H1 (cell line): Measurements from ENCODE around the gene LNX2. TPM values are rescaled to one million over a fixed set of nuclear protein-coding genes. Genes with fewer than 3 reads are reported as not detected.

Source experiments
- CTCF ChIA-PET: fragments of 300-600 bp; sonication (Branson Sonifier 250); formaldehyde crosslinking; loops from one replicate; lab custom pipeline; 2021; ENCODE audit not compliant: partially characterized antibody; lab: Charles Lee
- POLR2A ChIA-PET: fragments of 300-600 bp; sonication (Branson Sonifier 250); formaldehyde crosslinking; loops from one replicate; lab custom pipeline; 2021; ENCODE audit warnings: inconsistent platforms; ENCODE audit not compliant: partially characterized antibody; lab: Charles Lee
- DNase-seq, 2 experiments: peaks; one replicate each; pipeline versions ENCODE4 v3.0.0 to v3.0.0-alpha.2; 2010 to 2022; ENCODE audit warnings: low spot score in 2 of 2, low read depth in 1 of 2, mixed read lengths in 1 of 2
- FAIRE-seq: peaks from 2 replicates; lab custom pipeline; 2011; peaks lifted over from hg19 to GRCh38; lab: Jason Lieb, UNC
- H2AFZ ChIP-seq: 2 replicates; pipeline ENCODE4 v1.8.1; 2012; ENCODE audit warnings: low read length, inconsistent platforms
- H2AK5ac ChIP-seq: 2 replicates; pipeline ENCODE4 v1.6.1; 2013; ENCODE audit warnings: low read depth, low read length
- H2BK120ac ChIP-seq: replicated peaks from 2 replicates; pipeline ENCODE3; 2013; ENCODE audit warnings: low read depth, low read length, inconsistent platforms
- H2BK12ac ChIP-seq: 2 replicates; pipeline ENCODE4 v1.6.1; 2013; ENCODE audit warnings: low read depth, low read length
- H2BK15ac ChIP-seq: 2 replicates; pipeline ENCODE4 v1.6.1; 2013; ENCODE audit warnings: low read length
- H2BK20ac ChIP-seq: 2 replicates; pipeline ENCODE4 v1.6.1; 2013; ENCODE audit warnings: low read length
- H2BK5ac ChIP-seq: 2 replicates; pipeline ENCODE4 v1.6.1; 2013; ENCODE audit warnings: low read depth, low read length
- H3K14ac ChIP-seq: 2 replicates; pipeline ENCODE4 v1.6.1; 2013; ENCODE audit warnings: inconsistent platforms; ENCODE audit not compliant: insufficient read length
- H3K18ac ChIP-seq: 2 replicates; pipeline ENCODE4 v1.6.1; 2013; ENCODE audit warnings: low read length; ENCODE audit errors: extremely low read depth
- H3K23ac ChIP-seq: 2 replicates; pipeline ENCODE4 v1.6.1; 2013; ENCODE audit warnings: inconsistent platforms; ENCODE audit not compliant: insufficient read length
- H3K23me2 ChIP-seq: 2 replicates; pipeline ENCODE4 v1.6.1; 2013; ENCODE audit warnings: low read depth, low read length
- H3K27ac ChIP-seq: 2 replicates; pipeline ENCODE4 v1.6.1; 2011; ENCODE audit warnings: low read depth, low read length, inconsistent platforms
- H3K27me3 ChIP-seq, 4 experiments: replicated peaks in 1 of 4; 1 replicate in 1 of 4; 2 replicates in 3 of 4; pipeline versions ENCODE4 v1.6.1 to v1.8.1; 2011 to 2013; ENCODE audit warnings: low read length in 3 of 4, mild to moderate bottlenecking in 3 of 4, inconsistent platforms in 2 of 4, mixed read lengths in 2 of 4, moderate library complexity in 1 of 4; ENCODE audit not compliant: control insufficient read depth in 3 of 4, insufficient read depth in 3 of 4; ENCODE audit errors: extremely low read depth in 1 of 4
- H3K36me3 ChIP-seq, 4 experiments: 2 replicates each; pipeline versions ENCODE4 v1.6.1 to v1.8.1; 2011 to 2013; ENCODE audit warnings: mild to moderate bottlenecking in 4 of 4, low read length in 3 of 4, moderate library complexity in 2 of 4, control low read depth in 1 of 4, inconsistent platforms in 1 of 4; ENCODE audit not compliant: insufficient read depth in 4 of 4, control insufficient read depth in 2 of 4
- H3K4ac ChIP-seq: replicated peaks from 2 replicates; pipeline ENCODE3; 2013; ENCODE audit warnings: low read length, low read depth, mixed read lengths, inconsistent platforms; ENCODE audit not compliant: insufficient read length
- H3K4me1 ChIP-seq, 4 experiments: replicated peaks in 1 of 4; 1 replicate in 1 of 4; 2 replicates in 3 of 4; pipeline versions ENCODE4 v1.6.1 to v1.8.1; 2011 to 2013; ENCODE audit warnings: low read length in 3 of 4, inconsistent platforms in 2 of 4, mixed read lengths in 1 of 4; ENCODE audit not compliant: insufficient read depth in 4 of 4, control insufficient read depth in 3 of 4
- H3K4me2 ChIP-seq, 2 experiments: 2 replicates each; pipeline versions ENCODE4 v1.6.1 to v1.8.1; 2011 to 2013; ENCODE audit warnings: low read depth in 2 of 2, low read length in 2 of 2, control low read depth in 1 of 2, inconsistent platforms in 1 of 2, mild to moderate bottlenecking in 1 of 2; ENCODE audit not compliant: insufficient read depth in 1 of 2
- H3K4me3 ChIP-seq, 4 experiments: fragments of 200-600, 300-600 bp in 1 of 4; sonication (generic), shearing (Covaris generic), sonication (Bioruptor Twin) in 1 of 4; 2 replicates each; pipeline versions ENCODE4 v1.5.1 to v1.8.1; 2011 to 2016; ENCODE audit warnings: low read length in 4 of 4, low read depth in 3 of 4, control low read depth in 2 of 4, inconsistent platforms in 2 of 4, mild to moderate bottlenecking in 2 of 4, mixed read lengths in 1 of 4, moderate library complexity in 1 of 4; ENCODE audit not compliant: insufficient read depth in 2 of 4; ENCODE audit errors: extremely low read depth in 1 of 4
- H3K56ac ChIP-seq: replicated peaks from 2 replicates; pipeline ENCODE3; 2013; ENCODE audit warnings: low read depth, mild to moderate bottlenecking, mixed read lengths, low read length, inconsistent platforms; ENCODE audit not compliant: insufficient read length
- H3K79me1 ChIP-seq: 2 replicates; pipeline ENCODE4 v1.6.1; 2013; ENCODE audit warnings: low read depth, low read length, control low read depth
- H3K79me2 ChIP-seq, 2 experiments: 2 replicates each; pipeline versions ENCODE4 v1.6.1 to v1.8.1; 2012 to 2013; ENCODE audit warnings: low read length in 2 of 2, mild to moderate bottlenecking in 2 of 2, inconsistent platforms in 1 of 2; ENCODE audit not compliant: insufficient read depth in 2 of 2, control insufficient read depth in 1 of 2
- H3K9ac ChIP-seq, 4 experiments: replicated peaks in 1 of 4; 1 replicate in 1 of 4; 2 replicates in 3 of 4; pipeline versions ENCODE4 v1.6.1 to v1.8.1; 2011 to 2013; ENCODE audit warnings: low read depth in 3 of 4, low read length in 3 of 4, control low read depth in 2 of 4, mild to moderate bottlenecking in 2 of 4, moderate library complexity in 2 of 4, inconsistent platforms in 1 of 4; ENCODE audit errors: extremely low read depth in 1 of 4
- H3K9me3 ChIP-seq, 2 experiments: 2 replicates each; pipeline versions ENCODE4 v1.6.1 to v1.8.1; 2012 to 2013; ENCODE audit warnings: mild to moderate bottlenecking in 2 of 2, moderate library complexity in 2 of 2, control low read depth in 1 of 2, inconsistent platforms in 1 of 2, low read depth in 1 of 2, low read length in 1 of 2, mixed read lengths in 1 of 2; ENCODE audit not compliant: insufficient read depth in 2 of 2
- H4K20me1 ChIP-seq, 2 experiments: replicated peaks in 1 of 2; 2 replicates each; pipeline versions ENCODE3 to v1.8.1; 2011 to 2013; ENCODE audit warnings: inconsistent platforms in 2 of 2, low read length in 2 of 2, mild to moderate bottlenecking in 1 of 2; ENCODE audit not compliant: insufficient read depth in 2 of 2, control insufficient read depth in 1 of 2
- H4K5ac ChIP-seq: 2 replicates; pipeline ENCODE4 v1.6.1; 2013; ENCODE audit warnings: low read length, low read depth, mixed read lengths, inconsistent platforms; ENCODE audit not compliant: insufficient read length
- H4K8ac ChIP-seq: 2 replicates; pipeline ENCODE4 v1.8.0; 2013; ENCODE audit warnings: mild to moderate bottlenecking, moderate library complexity, low read length, inconsistent platforms; ENCODE audit not compliant: insufficient read depth; ENCODE audit errors: extremely low read depth
- H4K91ac ChIP-seq: replicated peaks from 2 replicates; pipeline ENCODE3; 2013; ENCODE audit warnings: low read length, mixed read lengths, inconsistent platforms; ENCODE audit not compliant: insufficient read length
- ASH2L ChIP-seq: fragments of 200-600, 300-600 bp; sonication (generic); IDR thresholded peaks from one replicate; pipeline ENCODE4 v1.7.1; 2017; ENCODE audit warnings: low read length
- CBX8 ChIP-seq: fragments of 300-800, 300-1000 bp; sonication (generic); IDR thresholded peaks from 2 replicates; pipeline ENCODE4 v1.7.1; 2016; ENCODE audit warnings: low read depth, low read length, borderline replicate concordance
- CHD2 ChIP-seq: IDR thresholded peaks from 2 replicates; pipeline ENCODE4 v1.6.1; 2012; ENCODE audit warnings: low read length, improper control_type of control experiment
- EGR1 ChIP-seq: IDR thresholded peaks from 2 replicates; pipeline ENCODE4 v1.6.1; 2011; ENCODE audit warnings: low read depth, low read length, borderline replicate concordance
- GABPA ChIP-seq: IDR thresholded peaks from 2 replicates; pipeline ENCODE4 v1.6.1; 2011; ENCODE audit warnings: mild to moderate bottlenecking, low read length, moderate library complexity, borderline replicate concordance; ENCODE audit not compliant: insufficient read depth
- JUN ChIP-seq: IDR thresholded peaks from 2 replicates; pipeline ENCODE4 v1.6.1; 2011; ENCODE audit warnings: low read depth, mild to moderate bottlenecking, improper control_type of control experiment, low read length
- RFX5 ChIP-seq: IDR thresholded peaks from 2 replicates; pipeline ENCODE4 v1.6.1; 2011; ENCODE audit warnings: low read depth, low read length, improper control_type of control experiment, borderline replicate concordance
- SIX5 ChIP-seq: IDR thresholded peaks from 2 replicates; pipeline ENCODE4 v1.6.1; 2011; ENCODE audit warnings: mild to moderate bottlenecking, low read depth, low read length
- SRF ChIP-seq: IDR thresholded peaks from 2 replicates; pipeline ENCODE4 v1.6.1; 2011; ENCODE audit warnings: mild to moderate bottlenecking, low read depth, low read length, moderate library complexity
- WGBS, 2 experiments: shearing (Covaris generic) in 1 of 2; methylation state at CpG; one replicate each; pipeline versions ENCODE4 v1.1.6 to v1.1.7; 2013 to 2015; ENCODE audit warnings: low lambda C conversion rate in 2 of 2, mixed read lengths in 2 of 2, inconsistent platforms in 1 of 2, low coverage in 1 of 2, missing lambda C conversion rate in 1 of 2; ENCODE audit not compliant: insufficient replicate concordance in 2 of 2, insufficient coverage in 1 of 2, insufficient read length in 1 of 2; ENCODE audit errors: extremely low coverage in 1 of 2, missing lambda C conversion rate in 1 of 2; 5-methylcytosine and 5-hydroxymethylcytosine counted together
- polyA plus RNA-seq, 7 experiments: library from polyadenylated mRNA; depleted of rRNA in 3 of 7; stranded (reverse) in 5 of 7; unstranded in 2 of 7; fragments of >200 nt in 5 of 7; fragments of 200-250 nt in 2 of 7; gene quantifications; 1 replicate in 5 of 7; 2 replicates in 1 of 7; 4 replicates in 1 of 7; pipeline versions ENCODE4 v1.2.1 to v1.2.3, GENCODE V29; 2011 to 2013; ENCODE audit warnings: missing spikeins in 2 of 7, mixed read lengths in 2 of 7
- total RNA-seq: library from RNA; stranded (reverse); fragmentation: NEBNext Ultra II Directional; extraction: Animal tissue kit (Norgen Biotek cat#: 25700); gene quantifications from 2 replicates; pipeline ENCODE4 v1.2.1, GENCODE V29; 2021
- TF ChIP-seq, protein P1 (sequence below): IDR thresholded peaks from 2 replicates; pipeline ENCODE4 v1.6.1; 2012; ENCODE audit warnings: inconsistent platforms
- TF ChIP-seq, protein P2 (sequence below): IDR thresholded peaks from 2 replicates; pipeline ENCODE4 v1.6.1; 2012; ENCODE audit warnings: inconsistent platforms
- TF ChIP-seq, protein P3 (sequence below): IDR thresholded peaks from 2 replicates; pipeline ENCODE4 v1.6.1; 2012; ENCODE audit warnings: low read length, inconsistent platforms

Gene LNX2
- total and polyA plus RNA-seq, 2 of the 8 experiments (the other 6 are each of a cell fraction or from before 2014, with no cell fraction given), result 6.4 to 13.9 TPM

DNA sequence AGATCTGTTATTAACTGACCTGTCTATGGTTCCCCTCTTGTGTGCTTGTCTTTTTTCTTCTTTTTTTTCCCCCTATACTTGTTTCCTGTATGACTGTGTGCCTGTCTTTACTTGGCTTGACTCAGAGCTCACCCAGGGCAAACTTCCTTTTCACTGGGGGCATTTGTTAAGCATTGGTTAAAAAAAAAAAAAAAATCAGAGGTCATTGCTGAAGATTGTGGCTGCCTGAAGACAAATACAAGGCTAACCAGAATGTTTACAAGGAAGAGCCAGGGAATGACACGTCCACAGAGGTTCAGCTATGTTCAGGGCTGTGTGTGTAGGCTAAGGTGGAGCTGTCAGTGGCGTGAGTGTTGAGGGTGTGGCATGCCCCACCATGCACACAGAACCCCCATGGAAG lies 47.1 kb downstream of the LNX2 start:
- H4K91ac ChIP-seq, result no peak overlapping the region
- DNase-seq, result no peak
- CTCF ChIA-PET, result interaction anchor here (0.6 kb wide), 1 partner anchor 149 kb away, joined by 4 read pairs; no protein-coding TSS in a partner anchor
- H3K23ac ChIP-seq, result no peak overlapping the region
- H3K4ac ChIP-seq, result no peak overlapping the region
- H3K4me2 ChIP-seq, result no peak overlapping the region
- H4K8ac ChIP-seq, result no peak overlapping the region
- H3K79me1 ChIP-seq, result no peaks in the 10 kb centered on the region
- no peak overlapping the region for H3K4me3 ChIP-seq
- H2BK5ac ChIP-seq, result no peak overlapping the region; the same call in 1 of the 2 replicates
- H2BK15ac ChIP-seq, result no peak overlapping the region
- H3K23me2 ChIP-seq, result no peaks in the 10 kb centered on the region
- no peak overlapping the region for H3K56ac ChIP-seq
- H3K14ac ChIP-seq, result no peak overlapping the region
- no peak overlapping the region for H3K18ac ChIP-seq
- no peak overlapping the region for H2BK12ac ChIP-seq
- H3K9me3 ChIP-seq, result no peaks in the 10 kb centered on the region
- no peaks in the 10 kb centered on the region for H3K27me3 ChIP-seq
- no peaks in the 10 kb centered on the region for H3K79me2 ChIP-seq
- POLR2A ChIA-PET, result no interaction called here
- 83% methylated on average over 2 of the region's 2 CpGs; no CpG with 5 or more reads in 1 of the 2 experiments for whole genome bisulfite sequencing, 2 experiments
- H4K5ac ChIP-seq, result no peak overlapping the region
- no peaks in the 10 kb centered on the region for H4K20me1 ChIP-seq
- no peak overlapping the region for H2AFZ ChIP-seq
- no peak overlapping the region for H3K9ac ChIP-seq
- FAIRE-seq, result no peak
- H2BK20ac ChIP-seq, result no peak overlapping the region
- TF ChIP-seq, protein P1, sequence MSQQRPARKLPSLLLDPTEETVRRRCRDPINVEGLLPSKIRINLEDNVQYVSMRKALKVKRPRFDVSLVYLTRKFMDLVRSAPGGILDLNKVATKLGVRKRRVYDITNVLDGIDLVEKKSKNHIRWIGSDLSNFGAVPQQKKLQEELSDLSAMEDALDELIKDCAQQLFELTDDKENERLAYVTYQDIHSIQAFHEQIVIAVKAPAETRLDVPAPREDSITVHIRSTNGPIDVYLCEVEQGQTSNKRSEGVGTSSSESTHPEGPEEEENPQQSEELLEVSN, result no peak
- TF ChIP-seq, protein P2, sequence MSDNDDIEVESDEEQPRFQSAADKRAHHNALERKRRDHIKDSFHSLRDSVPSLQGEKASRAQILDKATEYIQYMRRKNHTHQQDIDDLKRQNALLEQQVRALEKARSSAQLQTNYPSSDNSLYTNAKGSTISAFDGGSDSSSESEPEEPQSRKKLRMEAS, result no peak
- TF ChIP-seq SIX5, result no peak
- no peak for TF ChIP-seq SRF
- TF ChIP-seq, protein P3, sequence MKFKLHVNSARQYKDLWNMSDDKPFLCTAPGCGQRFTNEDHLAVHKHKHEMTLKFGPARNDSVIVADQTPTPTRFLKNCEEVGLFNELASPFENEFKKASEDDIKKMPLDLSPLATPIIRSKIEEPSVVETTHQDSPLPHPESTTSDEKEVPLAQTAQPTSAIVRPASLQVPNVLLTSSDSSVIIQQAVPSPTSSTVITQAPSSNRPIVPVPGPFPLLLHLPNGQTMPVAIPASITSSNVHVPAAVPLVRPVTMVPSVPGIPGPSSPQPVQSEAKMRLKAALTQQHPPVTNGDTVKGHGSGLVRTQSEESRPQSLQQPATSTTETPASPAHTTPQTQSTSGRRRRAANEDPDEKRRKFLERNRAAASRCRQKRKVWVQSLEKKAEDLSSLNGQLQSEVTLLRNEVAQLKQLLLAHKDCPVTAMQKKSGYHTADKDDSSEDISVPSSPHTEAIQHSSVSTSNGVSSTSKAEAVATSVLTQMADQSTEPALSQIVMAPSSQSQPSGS, result no peak
- TF ChIP-seq ASH2L, result no peak
- no peak for TF ChIP-seq CBX8
- TF ChIP-seq JUN, result no peak
- TF ChIP-seq EGR1, result no peak
- TF ChIP-seq CHD2, result no peak
- TF ChIP-seq GABPA, result no peak
- TF ChIP-seq RFX5, result no peak
- H2AK5ac ChIP-seq, result no peak overlapping the region
- H3K4me1 ChIP-seq, result no peaks in the 10 kb centered on the region
- H2BK120ac ChIP-seq, result no peak overlapping the region
- H3K27ac ChIP-seq, result no peak overlapping the region
- peaks cover 0 to 10% (median 0%) of the 10 kb centered on the region in 4 experiments; a peak in 3 of 8 replicates for H3K36me3 ChIP-seq
